K562 (cell line): ENCODE measurements around the gene MRAP2. TPM values are rescaled to one million over a fixed set of nuclear protein-coding genes. Genes with fewer than 3 reads are reported as not detected.
A peak's percentile ranks its signal among the peaks of the same experiment; 100 is the strongest.

ENCODE experiments used
- ATAC-seq: fragments of 200-7000 bp; cut with Tn5 transposase; 3 replicates; pipeline ENCODE4 v1.9.1; 2020; ENCODE audit warnings: moderate library complexity
- BruUV-seq: library from RNA; stranded (reverse); fragments of 400-500 nt; replicated peaks from 2 replicates; lab custom pipeline; 2021; lab: Mats Ljungman, UMichigan
- CTCF ChIA-PET: fragments of 300-600 bp; formaldehyde crosslinking; extraction: SDS; loops from one replicate; lab custom pipeline; 2021; ENCODE audit warnings: low intra/inter-chr PET ratio; lab: Yijun Ruan, JAX
- POLR2A ChIA-PET: fragments of 300-600, 350-650 bp; sonication (Branson Sonifier 250); formaldehyde crosslinking; extraction: SDS; loops from one replicate; lab custom pipeline; 2021; ENCODE audit warnings: antibody characterized with exemption, inconsistent platforms; lab: Yijun Ruan, JAX
- DNase-seq, 4 experiments: peaks; one replicate each; pipeline versions ENCODE4 v3.0.0 to v3.0.0-alpha.2; 2011 to 2018; ENCODE audit warnings: low spot score in 3 of 4, mixed read lengths in 3 of 4; ENCODE audit errors: extremely low read depth in 1 of 4
- FAIRE-seq: peaks from 2 replicates; lab custom pipeline; 2011; peaks lifted over from hg19 to GRCh38; lab: Jason Lieb, UNC
- H2AFZ ChIP-seq: 2 replicates; pipeline ENCODE4 v1.6.0; 2011; ENCODE audit warnings: low read depth, low read length, control low read depth, inconsistent platforms
- H3K27ac ChIP-seq: fragments of 200-600 bp; 3 replicates; pipeline ENCODE4 v1.8.0; 2011; ENCODE audit warnings: low read depth, mild to moderate bottlenecking, control low read depth, inconsistent platforms, low read length, moderate library complexity, mixed read lengths; ENCODE audit errors: extremely low read depth
- H3K27me3 ChIP-seq, 2 experiments: fragments of 300-600 bp in 1 of 2; 2 replicates in 1 of 2; 3 replicates in 1 of 2; pipeline versions ENCODE4 v1.6.0 to v1.8.0; 2011; ENCODE audit warnings: inconsistent platforms in 2 of 2, low read length in 2 of 2, mild to moderate bottlenecking in 1 of 2, mixed read lengths in 1 of 2, moderate library complexity in 1 of 2; ENCODE audit not compliant: control insufficient read depth in 2 of 2, insufficient read depth in 2 of 2
- H3K36me3 ChIP-seq: fragments of 300-600 bp; 3 replicates; pipeline ENCODE4 v1.8.0; 2011; ENCODE audit warnings: mild to moderate bottlenecking, low read length, inconsistent platforms; ENCODE audit not compliant: control insufficient read depth, insufficient read depth
- H3K4me1 ChIP-seq, 2 experiments: fragments of 200-600 bp in 1 of 2; replicated peaks in 1 of 2; 2 replicates in 1 of 2; 3 replicates in 1 of 2; pipeline versions ENCODE4 v1.5.1 to v1.8.0; 2011; ENCODE audit warnings: inconsistent platforms in 2 of 2, low read length in 2 of 2, mild to moderate bottlenecking in 1 of 2, mixed read lengths in 1 of 2, moderate library complexity in 1 of 2; ENCODE audit not compliant: control insufficient read depth in 2 of 2, insufficient read depth in 2 of 2
- H3K4me2 ChIP-seq: 2 replicates; pipeline ENCODE4 v1.6.1; 2011; ENCODE audit warnings: low read length, control low read depth, inconsistent platforms, mixed read lengths; ENCODE audit not compliant: insufficient read depth
- H3K4me3 ChIP-seq: fragments of 200-600 bp; sonication (generic), shearing (Covaris generic); 2 replicates; pipeline ENCODE4 v1.5.1; 2016; ENCODE audit warnings: control low read depth, inconsistent platforms
- H3K79me2 ChIP-seq: fragments of 200-600 bp; 3 replicates; pipeline ENCODE4 v1.8.0; 2011; ENCODE audit warnings: low read length, inconsistent platforms; ENCODE audit not compliant: control insufficient read depth, insufficient read depth
- H3K9ac ChIP-seq, 2 experiments: 2 replicates each; pipeline versions ENCODE4 v1.6.0 to v1.6.1; 2011; ENCODE audit warnings: low read depth in 2 of 2, low read length in 2 of 2, control low read depth in 1 of 2, inconsistent platforms in 1 of 2, mild to moderate bottlenecking in 1 of 2, mixed read lengths in 1 of 2; ENCODE audit not compliant: insufficient read depth in 1 of 2
- H3K9me1 ChIP-seq: one replicate; pipeline ENCODE4 v1.6.0; 2011; ENCODE audit warnings: inconsistent platforms, mild to moderate bottlenecking, low read length, moderate library complexity; ENCODE audit not compliant: control insufficient read depth, insufficient read depth
- H3K9me3 ChIP-seq: replicated peaks from 2 replicates; pipeline ENCODE4 v1.5.1; 2011; ENCODE audit warnings: low read depth, low read length, inconsistent platforms; ENCODE audit not compliant: control insufficient read depth, insufficient read depth
- H4K20me1 ChIP-seq: replicated peaks from 2 replicates; pipeline ENCODE4 v1.6.1; 2011; ENCODE audit warnings: low read length, inconsistent platforms, mixed read lengths; ENCODE audit not compliant: control insufficient read depth, insufficient read depth
- ILF3 ChIP-seq: fragments of 450-650 bp; IDR thresholded peaks from 2 replicates; pipeline ENCODE4 v1.6.1; 2018; ENCODE audit warnings: antibody characterized with exemption, mild to moderate bottlenecking, moderate library complexity, borderline replicate concordance
- PCBP1 ChIP-seq: fragments of 200-400 bp; formaldehyde crosslinking; IDR thresholded peaks from 2 replicates; pipeline ENCODE4 v1.6.1; 2018; ENCODE audit warnings: mild to moderate bottlenecking, low read depth, low read length; ENCODE audit not compliant: poor library complexity, severe bottlenecking
- SIX5 ChIP-seq, 2 experiments: IDR thresholded peaks; 2 replicates each; pipeline ENCODE4 v1.6.1; 2011; ENCODE audit warnings: low read length in 2 of 2, borderline replicate concordance in 1 of 2, low read depth in 1 of 2, mild to moderate bottlenecking in 1 of 2, moderate library complexity in 1 of 2; ENCODE audit not compliant: insufficient read depth in 1 of 2
- SMARCE1 ChIP-seq: fragments of 450-650 bp; IDR thresholded peaks from 2 replicates; pipeline ENCODE4 v1.7.1; 2016; ENCODE audit warnings: mild to moderate bottlenecking
- ZFP91 ChIP-seq: sonication (generic); formaldehyde crosslinking; IDR thresholded peaks from 2 replicates; pipeline ENCODE4 v1.8.0; 2022; ENCODE audit warnings: mild to moderate bottlenecking, missing genetic modification reagents
- WGBS: fragments of 100-300 bp; shearing (Covaris generic); methylation state at CpG from one replicate; pipeline ENCODE4 v1.1.6; 2016; ENCODE audit warnings: low coverage, mixed read lengths; ENCODE audit not compliant: insufficient coverage; ENCODE audit errors: missing lambda C conversion rate; 5-methylcytosine and 5-hydroxymethylcytosine counted together
- in situ Hi-C: fragments of 300-500 bp; cut with MboI; formaldehyde crosslinking; loops from 4 replicates; pipeline ENCODE4 v1.15.0; 2018; ENCODE audit warnings: inconsistent platforms, mixed read lengths
- intact Hi-C: fragments of 100-400 bp; cut with micrococcal nuclease; formaldehyde crosslinking; loops from 2 replicates; pipeline ENCODE4 v1.14.2; 2022
- polyA plus RNA-seq, 8 experiments: library from polyadenylated mRNA; depleted of rRNA in 4 of 8; stranded (reverse) in 5 of 8; unstranded in 3 of 8; fragments of >200 nt; fragmentation: Nextera tagmentation in 2 of 8; fragmentation: Illumina TruSeq in 1 of 8; extraction: Ambion mirVana in 2 of 8; extraction: Trizol in 1 of 8; gene quantifications; 2 replicates each; pipeline versions ENCODE4 v1.2.1 to v1.2.3, GENCODE V29; 2011 to 2014; ENCODE audit warnings: inconsistent platforms in 1 of 8, missing spikeins in 1 of 8
- total RNA-seq, 7 experiments: library from RNA; depleted of rRNA in 6 of 7; stranded (reverse); fragments of >200 nt in 6 of 7; fragmentation: Illumina TruSeq in 2 of 7; extraction: Trizol in 2 of 7; gene quantifications; 2 replicates each; pipeline versions ENCODE4 v1.2.1 to v1.2.3, GENCODE V29; 2011 to 2021; ENCODE audit warnings: low replicate concordance in 1 of 7
- TF ChIP-seq, protein P1 (sequence below): fragments of 250-450 bp; sonication (Bioruptor Pico); IDR thresholded peaks from 2 replicates; pipeline ENCODE4 v1.5.0; 2022; ENCODE audit warnings: mild to moderate bottlenecking
- TF ChIP-seq, protein P2 (sequence below): fragments of 450-650 bp; IDR thresholded peaks from 2 replicates; pipeline ENCODE4 v1.6.1; 2014; ENCODE audit warnings: low read depth, mild to moderate bottlenecking, moderate library complexity, borderline replicate concordance
- TF ChIP-seq, protein P3 (sequence below): sonication (generic); formaldehyde crosslinking; IDR thresholded peaks from 2 replicates; pipeline ENCODE4 v1.8.0; 2022; ENCODE audit warnings: missing genetic modification reagents, mild to moderate bottlenecking, moderate library complexity, borderline replicate concordance
- TF ChIP-seq, protein P4 (sequence below): sonication (generic); formaldehyde crosslinking; IDR thresholded peaks from 2 replicates; pipeline ENCODE4 v1.8.1; 2022; ENCODE audit warnings: missing genetic modification reagents

Gene MRAP2
- total and polyA plus RNA-seq, 9 of the 15 experiments (the other 6 are each of a cell fraction or from before 2014, with no cell fraction given): 5.9 to 38.9 (median 9.3) TPM

DNA sequence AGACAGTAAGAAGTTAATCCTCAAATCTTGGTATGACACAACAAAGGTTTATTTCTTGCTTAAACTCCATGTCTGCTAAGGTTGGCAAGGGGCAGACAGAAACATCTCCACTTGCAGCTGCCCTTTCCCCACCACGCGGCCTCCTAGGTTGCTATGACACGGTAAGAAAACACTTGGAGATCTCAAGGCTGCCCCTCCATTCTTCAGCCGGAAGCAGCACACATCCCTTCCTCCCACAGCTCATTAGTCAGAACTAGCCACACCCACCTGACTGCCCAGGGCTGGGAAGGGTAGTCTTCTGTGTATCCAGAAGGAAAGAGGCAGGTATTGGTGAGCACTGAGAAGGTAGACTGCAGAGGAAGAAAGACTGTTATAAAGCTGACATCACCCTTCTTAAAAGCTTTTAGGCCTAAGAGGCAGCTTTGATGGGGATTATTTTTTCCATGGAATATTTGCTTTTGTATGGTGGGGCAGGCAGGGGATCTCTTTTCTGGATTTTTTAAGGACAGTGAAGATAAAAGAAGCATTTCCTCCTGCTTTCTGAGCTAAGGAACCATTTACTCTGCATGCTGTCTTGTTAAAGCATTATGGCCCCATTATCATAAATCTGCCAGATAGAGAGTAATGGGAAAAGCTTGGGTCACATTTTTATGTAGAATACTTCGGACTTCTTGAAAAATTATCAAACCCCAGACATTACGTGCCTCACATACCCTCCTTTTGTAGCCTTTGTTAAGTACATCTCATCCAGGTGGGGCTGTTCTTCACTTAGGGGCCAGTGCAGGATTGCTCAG lies 41.6 kb downstream of the MRAP2 start:
- no peaks in the 10 kb centered on the region for H3K79me2 ChIP-seq
- peak overlapping the region; percentile 50 for H3K27ac ChIP-seq
- H3K9me1 ChIP-seq: no peaks in the 10 kb centered on the region
- peak overlapping the region; percentile 86 for H2AFZ ChIP-seq
- ChIA-PET POLR2A (interaction anchor here (0.7 to 1.4 kb wide), 7 partner anchors 12 to 326 kb away, joined by 3 to 9 read pairs (median 4); no protein-coding TSS in a partner anchor), CTCF (no interaction called here)
- no peaks in the 10 kb centered on the region for H3K9me3 ChIP-seq
- H4K20me1 ChIP-seq: no peaks in the 10 kb centered on the region
- ATAC-seq: peak; percentile 98
- peak overlapping the region; percentile 53; the same call in 1 of the 2 replicates for H3K4me2 ChIP-seq
- 16% methylated on average over 6 of the region's 6 CpGs for WGBS
- no peaks in the 10 kb centered on the region for H3K27me3 ChIP-seq
- H3K4me3 ChIP-seq: no peak overlapping the region
- peak; percentile 49 to 84 (median 66) for DNase-seq
- intact Hi-C loops: no loop called here
- H3K9ac ChIP-seq: no peak overlapping the region
- peaks cover 10 to 17% of the 10 kb centered on the region in 2 experiments; a peak in 3 of 5 replicates for H3K4me1 ChIP-seq
- in situ Hi-C loops: no loop called here
- H3K36me3 ChIP-seq: no peaks in the 10 kb centered on the region
- peak; percentile 92 for FAIRE-seq
- BruUV-seq: no TSS peak
- TF ChIP-seq ZFP91 (CRISPR knock-in tag) (no peak), ILF3 (no peak), SIX5 (IDR thresholded peaks at IDR 0.05; ENCODE audit: borderline replicate concordance in 1 of 2, insufficient read depth in 1 of 2, low read depth in 1 of 2, low read length in 2 of 2) (no peak), SMARCE1 (peak; percentile 12; the same call in 1 of the 2 replicates), PCBP1 (no peak)
- TF ChIP-seq, protein P1, sequence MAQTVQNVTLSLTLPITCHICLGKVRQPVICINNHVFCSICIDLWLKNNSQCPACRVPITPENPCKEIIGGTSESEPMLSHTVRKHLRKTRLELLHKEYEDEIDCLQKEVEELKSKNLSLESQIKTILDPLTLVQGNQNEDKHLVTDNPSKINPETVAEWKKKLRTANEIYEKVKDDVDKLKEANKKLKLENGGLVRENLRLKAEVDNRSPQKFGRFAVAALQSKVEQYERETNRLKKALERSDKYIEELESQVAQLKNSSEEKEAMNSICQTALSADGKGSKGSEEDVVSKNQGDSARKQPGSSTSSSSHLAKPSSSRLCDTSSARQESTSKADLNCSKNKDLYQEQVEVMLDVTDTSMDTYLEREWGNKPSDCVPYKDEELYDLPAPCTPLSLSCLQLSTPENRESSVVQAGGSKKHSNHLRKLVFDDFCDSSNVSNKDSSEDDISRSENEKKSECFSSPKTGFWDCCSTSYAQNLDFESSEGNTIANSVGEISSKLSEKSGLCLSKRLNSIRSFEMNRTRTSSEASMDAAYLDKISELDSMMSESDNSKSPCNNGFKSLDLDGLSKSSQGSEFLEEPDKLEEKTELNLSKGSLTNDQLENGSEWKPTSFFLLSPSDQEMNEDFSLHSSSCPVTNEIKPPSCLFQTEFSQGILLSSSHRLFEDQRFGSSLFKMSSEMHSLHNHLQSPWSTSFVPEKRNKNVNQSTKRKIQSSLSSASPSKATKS (CRISPR knock-in tag): no peak
- TF ChIP-seq, protein P2, sequence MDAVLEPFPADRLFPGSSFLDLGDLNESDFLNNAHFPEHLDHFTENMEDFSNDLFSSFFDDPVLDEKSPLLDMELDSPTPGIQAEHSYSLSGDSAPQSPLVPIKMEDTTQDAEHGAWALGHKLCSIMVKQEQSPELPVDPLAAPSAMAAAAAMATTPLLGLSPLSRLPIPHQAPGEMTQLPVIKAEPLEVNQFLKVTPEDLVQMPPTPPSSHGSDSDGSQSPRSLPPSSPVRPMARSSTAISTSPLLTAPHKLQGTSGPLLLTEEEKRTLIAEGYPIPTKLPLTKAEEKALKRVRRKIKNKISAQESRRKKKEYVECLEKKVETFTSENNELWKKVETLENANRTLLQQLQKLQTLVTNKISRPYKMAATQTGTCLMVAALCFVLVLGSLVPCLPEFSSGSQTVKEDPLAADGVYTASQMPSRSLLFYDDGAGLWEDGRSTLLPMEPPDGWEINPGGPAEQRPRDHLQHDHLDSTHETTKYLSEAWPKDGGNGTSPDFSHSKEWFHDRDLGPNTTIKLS: no peak
- TF ChIP-seq, protein P3, sequence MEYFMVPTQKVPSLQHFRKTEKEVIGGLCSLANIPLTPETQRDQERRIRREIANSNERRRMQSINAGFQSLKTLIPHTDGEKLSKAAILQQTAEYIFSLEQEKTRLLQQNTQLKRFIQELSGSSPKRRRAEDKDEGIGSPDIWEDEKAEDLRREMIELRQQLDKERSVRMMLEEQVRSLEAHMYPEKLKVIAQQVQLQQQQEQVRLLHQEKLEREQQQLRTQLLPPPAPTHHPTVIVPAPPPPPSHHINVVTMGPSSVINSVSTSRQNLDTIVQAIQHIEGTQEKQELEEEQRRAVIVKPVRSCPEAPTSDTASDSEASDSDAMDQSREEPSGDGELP (CRISPR knock-in tag): 0 out of 2 replicates have a peak, but pooled peaks have one; percentile 17
- TF ChIP-seq, protein P4, sequence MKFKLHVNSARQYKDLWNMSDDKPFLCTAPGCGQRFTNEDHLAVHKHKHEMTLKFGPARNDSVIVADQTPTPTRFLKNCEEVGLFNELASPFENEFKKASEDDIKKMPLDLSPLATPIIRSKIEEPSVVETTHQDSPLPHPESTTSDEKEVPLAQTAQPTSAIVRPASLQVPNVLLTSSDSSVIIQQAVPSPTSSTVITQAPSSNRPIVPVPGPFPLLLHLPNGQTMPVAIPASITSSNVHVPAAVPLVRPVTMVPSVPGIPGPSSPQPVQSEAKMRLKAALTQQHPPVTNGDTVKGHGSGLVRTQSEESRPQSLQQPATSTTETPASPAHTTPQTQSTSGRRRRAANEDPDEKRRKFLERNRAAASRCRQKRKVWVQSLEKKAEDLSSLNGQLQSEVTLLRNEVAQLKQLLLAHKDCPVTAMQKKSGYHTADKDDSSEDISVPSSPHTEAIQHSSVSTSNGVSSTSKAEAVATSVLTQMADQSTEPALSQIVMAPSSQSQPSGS: no peak
